Measurements from ENCODE around the gene KNSTRN.

GRCh38 chr15:40443846-40444245 lies 61.3 kb downstream of the KNSTRN start:
- no peak for TF ChIP-seq CTCF (IDR thresholded peaks at IDR 0.05; ENCODE audit: low read length)
- TF ChIP-seq EZH2 (optimal IDR thresholded peaks at IDR 0.05; ENCODE audit: low read depth, low read length) = no peak

Measured in MM.1S (cell line).